ENCODE measurements around the gene OR5K3.
"Not testable (repeated sequence)": the region's sequence is repeated elsewhere in the genome, so short reads cannot be mapped to it uniquely, and the experiment has no call there.

OR5K3 gene

DNA sequence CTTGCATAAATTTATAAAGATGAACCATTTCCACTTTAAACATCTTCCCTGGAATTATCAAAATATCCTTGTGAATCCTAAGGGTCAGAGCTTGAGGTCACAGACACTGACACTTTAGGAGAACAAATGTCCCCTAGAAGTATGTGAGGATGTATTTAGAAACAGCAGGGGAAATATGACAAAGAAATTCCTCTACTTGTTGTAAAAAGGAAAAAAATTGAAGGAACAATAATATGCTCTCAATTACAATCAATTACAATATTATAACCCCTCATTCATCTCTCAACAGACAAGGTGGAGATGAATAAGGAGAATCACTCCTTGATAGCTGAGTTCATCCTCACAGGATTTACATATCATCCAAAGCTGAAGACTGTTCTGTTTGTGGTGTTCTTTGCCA is at the start of gene OR5K3:
Gene OR5K3 (plus strand): TSS at position 301 of the 400 bp plus-strand sequence. CDS start 0 bp downstream, at position 301.
- DNase-seq (ENCODE audit: low read depth), result no peak

DNA sequence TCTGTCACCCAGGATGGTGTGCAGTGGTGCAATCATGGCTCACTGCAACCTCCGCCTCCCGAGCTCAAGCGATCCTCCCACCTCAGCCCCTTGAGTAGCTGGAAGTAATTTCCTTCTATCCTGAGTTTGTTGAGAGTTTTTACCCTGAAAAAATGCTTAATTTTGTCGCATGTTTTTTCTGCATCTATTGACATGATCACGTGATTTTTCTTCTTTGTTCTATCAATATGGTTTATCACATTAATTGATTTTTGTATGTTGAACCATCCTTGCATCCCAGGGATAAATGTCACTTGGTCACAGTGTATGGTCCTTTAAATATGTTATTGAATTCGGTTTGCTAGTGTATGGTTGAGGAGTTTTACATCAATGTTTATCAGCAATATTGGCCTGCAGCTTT is 48.7 kb upstream of the OR5K3 start:
- no peak for DNase-seq (ENCODE audit: low read depth)

GRCh38 chr3:98343647-98344507 is 46.6 kb upstream of the OR5K3 start:
- no peak for DNase-seq (ENCODE audit: low read depth)

DNA sequence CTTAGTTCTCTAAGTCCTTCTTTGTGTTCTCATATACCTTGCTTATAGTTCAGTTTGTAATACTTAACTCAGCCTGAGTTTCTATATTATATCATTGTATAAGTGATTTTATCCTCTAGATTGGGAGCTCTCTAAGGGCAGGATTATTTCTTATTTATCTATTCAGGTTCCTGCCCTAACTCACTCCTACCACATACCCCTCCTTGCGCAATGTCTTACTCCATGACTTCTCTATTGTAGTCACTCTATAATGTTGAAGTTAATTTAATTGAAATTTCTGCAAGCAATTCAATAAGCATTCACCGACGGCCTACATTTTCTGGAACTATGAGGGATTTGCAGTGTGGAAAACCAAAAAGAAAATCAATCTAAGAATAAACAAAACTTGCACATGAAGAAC is 40.4 kb upstream of the OR5K3 start:
- DNase-seq (ENCODE audit: low read depth), result no peak

DNA sequence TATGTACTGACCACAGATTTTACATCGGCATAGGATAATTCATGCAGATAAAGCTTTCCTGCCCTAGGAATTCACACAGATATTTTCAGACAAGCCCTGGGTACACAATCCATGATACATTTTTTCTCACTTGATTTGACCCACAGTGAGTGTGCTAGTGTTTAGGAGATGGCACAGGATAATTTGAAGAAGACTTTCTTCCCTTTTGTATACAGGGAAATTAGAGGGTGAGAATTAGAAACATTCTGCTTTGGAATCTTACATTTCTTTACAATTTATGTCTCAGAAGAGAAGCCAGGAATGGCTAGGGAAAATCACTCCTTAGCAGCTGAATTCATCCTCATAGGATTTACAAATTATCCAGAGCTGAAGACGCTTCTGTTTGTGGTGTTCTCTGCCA is 36.9 kb upstream of the OR5K3 start, which contains the start of gene OR5K4:
Gene OR5K4 (plus strand): TSS at position 301 of the 400 bp plus-strand sequence. CDS start 0 bp downstream, at position 301.
- DNase-seq (ENCODE audit: low read depth), result no peak

DNA sequence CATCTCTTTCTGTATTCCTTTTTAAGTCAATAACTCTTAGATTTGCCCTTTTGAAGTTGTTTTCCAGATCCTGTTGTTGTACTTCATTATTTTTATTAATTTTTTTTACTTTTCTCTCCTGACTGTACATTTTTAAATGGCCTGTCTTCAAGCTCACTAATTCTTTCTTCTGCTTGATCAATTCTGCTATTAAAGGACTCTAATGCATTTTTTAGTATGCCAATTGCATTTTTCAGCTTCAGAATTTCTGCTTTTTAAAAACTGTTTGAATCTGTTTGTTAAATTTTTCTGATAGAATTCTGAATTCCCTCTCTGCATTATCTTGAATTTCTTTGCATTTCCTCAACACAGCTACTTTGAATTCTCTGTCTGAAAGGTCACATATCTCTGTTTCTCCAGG is 31.2 kb upstream of the OR5K3 start:
- no peak for DNase-seq (ENCODE audit: low read depth)

DNA sequence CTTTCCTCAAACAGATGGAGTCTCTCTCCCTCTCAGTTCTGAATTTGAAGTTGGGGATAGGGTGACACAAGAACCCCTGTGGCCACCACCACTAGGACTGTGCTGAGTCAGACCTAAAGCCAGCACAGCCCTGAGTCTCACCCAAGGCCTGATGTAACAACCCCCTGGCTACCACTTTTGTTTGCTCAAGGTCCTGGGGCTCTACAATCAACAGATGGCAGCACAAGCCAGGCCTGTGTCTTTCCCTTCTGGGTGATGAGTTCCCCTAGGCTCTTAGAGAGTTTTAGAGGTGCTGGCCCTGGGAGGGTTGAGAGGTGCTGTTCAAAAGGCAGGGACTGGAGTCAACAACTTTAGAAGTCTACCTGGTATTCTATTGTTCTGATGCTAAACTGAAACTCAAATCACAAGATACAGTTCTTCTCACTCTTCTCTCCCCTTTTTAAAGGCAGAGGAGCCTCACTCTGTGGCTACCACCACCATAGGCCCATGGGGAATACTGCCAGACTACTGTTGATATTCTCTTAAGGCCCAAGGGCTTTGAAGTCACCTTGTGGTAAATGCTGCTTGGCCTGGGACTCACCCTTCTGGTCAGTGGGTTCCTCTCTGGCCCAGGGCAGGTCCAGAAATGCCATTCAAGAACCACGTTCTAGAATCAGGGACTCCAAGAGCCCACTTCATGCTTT is 30.3 kb upstream of the OR5K3 start:
- no peak for DNase-seq (ENCODE audit: low read depth)

GRCh38 chr3:98360681-98361080 is 29.8 kb upstream of the OR5K3 start:
- no peak for DNase-seq (ENCODE audit: low read depth)

DNA sequence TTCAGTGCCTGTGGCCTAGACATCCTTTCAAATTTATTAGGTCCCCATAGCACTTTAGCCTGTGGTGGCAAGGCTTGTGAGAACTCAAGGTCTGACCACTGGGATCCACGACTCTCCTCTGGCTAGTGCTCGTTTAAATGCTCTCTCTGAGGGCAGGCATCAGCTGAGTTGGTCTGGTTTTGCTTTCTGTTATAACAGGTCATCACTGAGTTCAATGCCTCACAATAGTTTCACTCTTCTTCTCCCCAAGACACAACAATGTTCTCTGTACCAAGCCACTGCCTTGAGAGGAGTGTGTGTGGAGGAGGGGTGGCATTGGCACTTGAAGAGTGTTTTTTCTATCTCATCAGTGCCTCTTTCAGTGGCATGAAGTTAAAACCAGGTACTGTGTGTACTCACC is 29.2 kb upstream of the OR5K3 start:
- no peak for DNase-seq (ENCODE audit: low read depth)

DNA sequence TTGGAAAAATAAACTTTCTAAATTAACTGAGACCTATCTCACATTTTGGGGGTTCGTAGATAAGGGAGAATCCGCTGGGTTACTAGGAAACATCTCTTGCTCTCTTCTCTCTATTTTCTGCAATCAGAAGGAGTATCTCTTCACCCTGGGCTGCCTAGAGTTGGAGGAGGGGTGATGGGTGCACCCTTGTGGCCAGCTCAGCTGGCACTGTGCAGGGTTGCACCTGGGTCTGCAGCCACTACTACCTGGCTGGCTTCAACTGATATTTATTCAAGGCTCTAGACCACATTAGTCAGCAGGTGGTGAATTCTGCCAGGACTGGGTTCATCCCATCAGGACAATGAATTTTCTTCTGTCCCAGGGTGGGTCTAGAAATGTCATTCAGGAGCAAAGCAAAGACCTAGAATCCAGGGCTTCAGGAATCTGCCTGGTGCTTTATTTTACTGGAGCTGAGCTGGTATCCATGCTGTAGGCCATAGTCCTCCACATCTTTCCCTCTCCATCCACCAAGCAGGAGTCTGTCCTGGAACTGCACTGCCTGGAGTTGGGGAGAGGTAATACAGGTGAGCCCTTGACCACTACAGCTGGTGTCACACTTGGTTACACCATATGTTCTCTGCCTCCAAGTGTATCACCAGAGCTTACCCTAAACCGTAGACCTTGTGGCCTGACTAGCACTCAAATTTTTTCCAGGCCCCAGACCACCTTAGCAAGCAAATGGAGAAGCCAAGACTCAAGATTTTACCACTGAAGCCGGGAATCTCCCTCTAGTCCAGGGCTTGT is 22.8 kb upstream of the OR5K3 start:
- no peak for DNase-seq (ENCODE audit: low read depth)

- DNase-seq (ENCODE audit: low read depth), result no peak
Observed at GRCh38 chr3:98371186-98371585, 19.3 kb upstream of the OR5K3 start.

GRCh38 chr3:98371853-98372252 is 18.6 kb upstream of the OR5K3 start:
- no peak for DNase-seq (ENCODE audit: low read depth)

DNA sequence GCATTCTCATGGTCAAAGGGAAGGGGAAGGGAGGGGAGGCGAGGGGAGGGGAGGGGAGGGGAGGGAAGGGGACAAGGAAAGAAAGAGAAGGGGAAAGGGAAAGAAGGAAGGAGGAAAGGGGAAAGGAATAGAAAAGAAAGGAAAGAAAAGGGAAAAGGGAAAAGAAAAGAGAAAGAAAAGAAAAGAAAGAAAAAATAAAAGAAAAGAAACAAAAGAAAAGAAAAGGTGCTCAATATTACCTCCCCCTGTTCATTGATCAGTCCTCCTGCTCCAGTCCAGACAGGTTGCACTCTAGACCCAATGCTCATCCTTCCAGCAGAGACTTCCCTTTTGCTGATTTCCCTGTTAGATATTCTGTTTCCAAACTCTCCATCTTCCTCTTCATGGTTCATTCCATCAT is 18.0 kb upstream of the OR5K3 start:
- no peak for DNase-seq (ENCODE audit: low read depth)

- DNase-seq (ENCODE audit: low read depth), result no peak
Observed at GRCh38 chr3:98376631-98377030, 13.8 kb upstream of the OR5K3 start.

- DNase-seq (ENCODE audit: low read depth), result no peak
Observed at GRCh38 chr3:98388147-98388546, 2.3 kb upstream of the OR5K3 start.

- no peak for DNase-seq (ENCODE audit: low read depth)
Observed at GRCh38 chr3:98395101-98395500, 4.6 kb downstream of the OR5K3 start.

DNA sequence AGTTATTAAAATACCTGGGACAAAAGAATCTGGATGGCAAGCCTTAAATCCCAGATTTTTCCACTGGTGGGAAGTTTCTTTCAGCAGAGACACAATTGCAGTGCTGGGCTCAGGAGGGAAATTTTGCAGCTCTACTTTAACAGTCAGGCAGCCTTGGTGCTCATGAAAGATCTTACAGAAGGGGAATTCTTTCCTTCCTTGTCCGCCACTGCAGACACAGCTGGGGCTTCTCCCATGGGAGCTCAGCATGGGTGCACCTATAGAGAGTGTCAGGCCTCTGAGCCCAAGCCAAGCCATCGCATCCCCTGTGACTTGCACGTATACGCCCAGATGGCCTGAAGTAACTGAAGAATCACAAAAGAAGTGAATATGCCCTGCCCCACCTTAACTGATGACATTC is 6.0 kb downstream of the OR5K3 start:
- not testable (repeated sequence) for DNase-seq (ENCODE audit: low read depth)

DNA sequence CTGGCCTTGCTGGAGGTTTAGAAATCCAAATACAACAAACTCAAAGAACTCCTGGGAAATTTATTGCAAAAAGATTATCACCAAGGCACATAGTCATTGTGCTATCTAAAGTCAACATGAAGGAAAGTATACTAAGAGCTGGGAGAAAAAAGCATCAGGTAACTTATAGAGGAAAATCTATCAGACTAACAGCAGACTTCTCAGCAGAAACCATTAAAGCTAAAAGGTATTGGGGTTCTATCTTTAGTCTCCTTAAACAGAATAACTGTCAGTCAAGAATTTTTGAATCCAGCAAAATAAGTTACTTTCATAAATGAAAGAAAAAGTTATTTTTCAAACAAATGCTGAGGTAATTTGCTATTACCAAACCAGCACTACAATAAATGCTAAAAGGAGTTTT is 8.0 kb downstream of the OR5K3 start:
- DNase-seq (ENCODE audit: low read depth), result no peak

GRCh38 chr3:98402507-98402906 is 12.0 kb downstream of the OR5K3 start:
- DNase-seq (ENCODE audit: low read depth), result no peak

GRCh38 chr3:98404010-98404409 is 13.5 kb downstream of the OR5K3 start:
- DNase-seq (ENCODE audit: low read depth), result no peak

GRCh38 chr3:98406034-98406433 is 15.6 kb downstream of the OR5K3 start:
- no peak for DNase-seq (ENCODE audit: low read depth)

DNA sequence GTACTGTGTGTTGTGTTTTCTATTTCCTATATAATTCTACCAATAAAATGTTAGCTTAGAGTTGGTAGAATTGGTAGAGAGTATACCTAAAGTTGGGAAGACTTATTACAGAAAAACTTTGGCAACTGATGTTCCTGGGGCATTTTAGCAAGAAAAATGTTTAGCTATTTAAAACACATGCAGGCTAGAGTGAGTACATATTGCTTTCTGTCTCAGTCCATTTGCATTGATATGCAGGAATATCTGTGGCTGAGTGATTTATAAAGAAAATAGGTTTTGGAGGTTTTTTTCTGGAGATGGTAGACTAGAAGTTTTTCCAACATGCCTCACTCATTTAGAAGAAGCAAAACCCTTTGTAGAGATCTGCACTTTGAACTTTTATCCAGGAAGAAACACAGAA is 42.1 kb downstream of the OR5K3 start:
- no peak for DNase-seq (ENCODE audit: low read depth)

GRCh38 chr3:98433764-98434163 is 43.3 kb downstream of the OR5K3 start:
- DNase-seq (ENCODE audit: low read depth), result no peak

Measured in activated T-cell treated with anti-CD3 and anti-CD28 coated beads for 48 hours (primary cell).